Stimulated activated CD4-positive, alpha-beta T cell treated with anti-CD3 and anti-CD28 coated beads, Interleukin-15, amount 100 ng/mL, for 1 hour (primary cell): ENCODE data around the gene PALLD.

Source experiments
- DNase-seq, 2 donors: peaks; one replicate each; pipeline ENCODE4 v3.0.0-alpha.2; 2020; ENCODE audit warnings: low read depth in 1 of 2, low spot score in 1 of 2

PALLD gene

DNA sequence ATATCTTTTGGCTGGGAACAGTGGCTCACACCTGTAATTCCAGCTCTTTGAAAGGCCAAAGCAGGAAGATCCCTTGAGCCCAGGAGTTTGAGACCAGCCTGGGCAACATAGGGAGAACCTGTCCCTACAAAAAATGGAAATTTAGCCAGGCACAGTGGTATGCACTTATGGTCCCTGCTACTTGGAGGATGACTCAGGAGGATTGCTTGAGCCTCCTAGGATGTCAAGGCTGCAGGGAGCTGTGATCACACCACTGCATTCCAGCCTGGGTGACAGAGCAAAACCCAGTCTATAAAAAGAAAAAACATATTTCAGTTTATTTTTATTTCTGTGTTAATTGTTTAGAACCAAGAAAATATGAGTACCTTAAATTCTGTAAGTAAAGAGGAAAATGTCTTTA is 389.5 kb downstream of the PALLD start:
- DNase-seq, result no peak

DNA sequence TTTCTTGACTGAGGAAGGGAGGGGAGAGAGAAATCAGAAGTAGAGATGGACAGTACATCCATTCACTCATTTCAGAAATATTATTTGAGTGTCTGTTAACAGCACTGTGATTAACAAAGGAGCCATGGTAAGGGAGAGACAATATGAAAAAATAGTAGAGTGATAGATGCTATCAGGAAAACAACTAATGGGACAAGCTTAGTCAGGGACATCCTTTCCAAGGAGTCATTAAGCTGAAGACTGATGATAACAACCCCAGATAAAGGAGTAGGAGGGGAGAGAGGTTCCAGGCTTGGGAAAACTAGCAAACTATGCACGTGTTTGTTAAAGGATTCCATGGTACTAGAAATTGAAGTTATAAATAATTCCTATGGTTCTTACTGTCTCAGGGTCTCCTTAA is 391.0 kb downstream of the PALLD start:
- DNase-seq, result no peak

DNA sequence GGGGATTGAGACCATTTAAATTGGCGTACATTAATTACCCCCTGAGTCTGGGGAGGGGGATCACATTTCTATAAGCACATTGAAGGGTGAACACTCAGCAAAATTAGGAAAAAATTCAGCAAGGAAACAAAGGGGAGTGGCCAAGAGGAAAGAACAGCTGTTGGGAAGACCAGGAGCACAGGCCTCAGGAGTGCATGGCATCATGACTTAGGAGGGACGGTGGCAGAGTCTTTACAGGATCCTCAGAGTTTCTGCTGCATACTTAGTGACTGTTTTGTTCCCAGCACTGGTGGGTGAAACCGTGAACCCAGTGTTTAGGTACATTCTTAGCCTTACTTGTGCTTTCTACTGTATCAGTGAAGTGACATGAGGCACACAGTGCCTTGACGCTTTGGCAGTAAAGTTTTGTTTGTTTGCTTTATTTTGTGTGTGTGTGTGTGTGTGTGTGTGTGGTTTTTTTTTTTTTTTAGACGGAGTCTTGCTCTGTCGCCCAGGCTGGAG is 391.9 kb downstream of the PALLD start:
- no peak for DNase-seq

DNA sequence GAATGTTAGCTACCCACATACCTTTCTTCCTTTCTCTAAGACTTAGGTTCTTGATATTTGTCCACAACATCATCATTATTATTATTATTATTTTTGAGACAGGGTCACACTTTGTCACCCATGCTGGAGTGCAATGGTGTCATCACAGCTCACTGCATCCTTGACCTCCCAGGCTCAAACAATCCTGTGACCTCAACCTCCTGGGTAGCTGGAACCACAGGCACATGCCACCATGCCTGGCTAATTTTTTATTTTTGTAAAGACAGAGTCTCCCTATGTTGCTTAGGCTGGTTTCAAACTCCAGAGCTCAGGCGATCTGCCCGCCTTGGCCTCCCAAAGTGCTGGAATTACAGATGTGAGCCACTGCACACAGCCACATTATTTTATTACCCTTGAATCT is 394.2 kb downstream of the PALLD start:
- no peak for DNase-seq

DNA sequence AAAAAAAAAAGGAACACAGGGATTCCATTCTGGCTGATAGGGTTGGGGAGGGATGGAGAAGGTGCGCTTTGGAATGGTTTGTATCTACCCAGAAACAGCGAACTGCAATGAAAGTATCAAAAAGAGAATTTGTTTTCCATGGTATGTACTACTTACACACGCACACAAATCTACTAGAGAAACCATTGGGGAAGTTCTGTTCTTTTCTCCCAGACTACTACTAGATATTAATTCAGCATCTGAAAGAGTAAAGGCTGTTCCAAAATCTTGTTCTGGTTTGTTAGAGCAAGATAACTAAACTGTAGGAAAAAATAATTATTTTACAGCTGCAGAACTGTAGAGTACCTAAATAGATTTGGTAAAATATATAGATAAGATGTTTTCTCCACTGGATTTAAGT is 394.8 kb downstream of the PALLD start:
- DNase-seq, result no peak

DNA sequence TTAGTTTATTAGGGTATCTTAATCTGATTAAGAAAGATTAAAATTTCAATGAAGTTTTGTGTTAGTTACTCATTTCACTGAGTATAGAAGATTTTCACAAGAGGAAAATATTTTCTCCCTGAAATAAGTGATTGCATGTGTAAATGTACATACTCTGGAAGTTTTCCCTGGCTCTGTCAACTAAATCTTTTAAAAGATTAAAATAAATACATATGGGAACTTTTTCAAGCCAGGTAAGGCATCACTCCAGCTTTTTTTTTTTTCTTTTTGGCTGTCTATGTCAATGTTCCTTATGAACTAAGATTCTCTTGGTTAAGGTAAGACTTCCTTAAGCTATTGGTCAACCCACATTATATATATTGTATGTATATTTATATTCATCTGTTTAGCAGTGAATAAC is 395.6 kb downstream of the PALLD start:
- DNase-seq, result no peak

DNA sequence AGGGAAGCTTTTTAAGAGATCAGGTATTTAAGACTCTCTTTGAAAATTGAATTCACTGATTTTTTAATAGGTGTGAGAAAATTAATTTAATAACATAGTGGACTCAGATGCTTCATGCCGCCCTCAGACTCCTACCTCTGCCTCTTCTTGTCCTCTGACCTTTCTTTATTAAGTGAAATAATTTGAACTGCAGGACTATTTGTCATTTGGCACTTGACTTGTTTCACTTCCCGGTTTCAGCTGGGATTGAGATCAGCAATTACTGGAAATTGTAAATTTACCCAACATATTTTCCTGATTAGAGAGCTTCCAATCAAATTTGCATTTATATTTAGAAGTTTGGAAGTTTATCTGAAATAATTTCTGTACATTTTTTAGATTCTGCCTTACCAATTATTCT is 396.4 kb downstream of the PALLD start:
- DNase-seq, result no peak

DNA sequence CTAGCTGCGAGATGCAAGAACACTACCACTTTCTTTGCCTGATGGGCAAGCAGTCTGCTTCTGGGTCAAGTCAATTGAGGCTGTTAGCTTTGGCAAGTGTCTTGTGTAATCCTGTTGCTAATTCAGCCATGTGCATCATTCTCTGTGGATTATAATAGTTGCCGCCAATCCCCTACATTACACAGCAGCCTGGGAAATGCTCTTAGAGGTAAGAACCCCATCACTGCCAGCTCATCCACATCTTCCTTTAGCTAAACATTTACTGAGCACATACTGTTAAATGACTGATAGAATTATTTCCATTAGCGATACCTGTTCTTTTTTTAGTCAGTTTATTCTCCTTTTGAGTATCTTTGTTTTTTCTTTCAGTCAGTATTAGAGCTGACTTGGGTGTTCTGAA is 397.0 kb downstream of the PALLD start:
- DNase-seq, result no peak

DNA sequence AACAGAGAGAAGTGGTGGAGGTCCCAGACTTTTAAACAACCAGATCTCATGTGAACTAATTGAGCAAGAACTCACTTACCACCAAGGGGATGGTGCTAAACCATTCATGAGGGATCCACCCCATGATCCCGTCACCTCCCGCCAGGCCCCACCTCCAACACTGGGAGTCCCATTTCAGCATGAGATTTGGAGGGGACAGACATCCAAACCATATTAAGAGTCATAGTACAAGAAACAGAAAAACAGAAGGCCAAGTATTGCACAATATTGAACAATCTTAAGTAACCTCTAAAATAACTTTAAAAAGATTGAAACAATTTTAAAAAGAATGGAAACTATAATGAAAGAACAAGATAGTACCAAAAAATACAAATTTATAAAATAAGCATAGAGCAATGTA is 403.2 kb downstream of the PALLD start:
- DNase-seq, result no peak

DNA sequence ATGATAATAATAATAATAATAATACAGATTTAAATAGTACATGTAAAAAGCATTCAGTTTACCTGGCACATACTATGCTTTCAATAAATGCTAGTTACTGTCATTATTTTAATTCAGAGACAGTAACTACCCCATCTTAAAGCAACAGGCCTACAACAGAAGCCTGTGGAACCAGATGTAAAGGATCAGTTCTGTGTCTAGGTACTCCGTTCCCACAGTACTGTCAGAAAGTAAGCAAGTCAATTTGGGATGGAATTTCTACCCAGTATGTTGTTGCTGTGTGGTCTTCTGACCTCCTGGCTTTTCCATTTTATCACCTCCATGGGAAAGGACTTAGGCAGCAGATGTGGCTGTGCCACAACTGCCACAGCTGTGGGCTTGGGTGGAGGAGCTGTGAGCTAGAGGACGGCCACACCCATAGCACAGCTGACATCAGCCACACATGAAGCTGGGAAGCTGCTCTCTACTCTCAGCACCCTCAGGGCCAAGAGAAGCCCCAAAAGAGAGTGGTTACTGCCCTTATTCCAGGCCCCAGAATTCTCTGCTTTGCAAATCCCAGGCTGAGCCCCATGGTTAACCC is 410.4 kb downstream of the PALLD start:
- no peak for DNase-seq

DNA sequence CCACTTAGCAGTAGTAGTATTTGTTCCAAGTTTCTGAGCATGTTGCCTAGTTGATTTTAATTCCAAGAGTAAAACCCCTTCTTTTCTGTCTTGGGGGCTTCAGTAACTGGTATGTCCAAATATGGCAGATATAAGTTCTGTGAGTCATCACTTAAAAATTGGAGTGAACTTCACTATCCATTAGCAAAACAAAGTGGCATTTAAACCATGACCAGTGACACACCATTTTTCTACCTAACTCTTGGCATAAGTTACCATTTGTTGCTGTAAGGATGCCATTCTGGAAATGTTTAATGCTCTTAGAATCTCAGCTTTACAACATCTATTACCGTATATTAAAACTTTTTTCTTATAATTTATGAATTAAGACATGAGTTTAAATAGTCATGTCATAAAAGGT is 411.2 kb downstream of the PALLD start:
- DNase-seq, result no peak

DNA sequence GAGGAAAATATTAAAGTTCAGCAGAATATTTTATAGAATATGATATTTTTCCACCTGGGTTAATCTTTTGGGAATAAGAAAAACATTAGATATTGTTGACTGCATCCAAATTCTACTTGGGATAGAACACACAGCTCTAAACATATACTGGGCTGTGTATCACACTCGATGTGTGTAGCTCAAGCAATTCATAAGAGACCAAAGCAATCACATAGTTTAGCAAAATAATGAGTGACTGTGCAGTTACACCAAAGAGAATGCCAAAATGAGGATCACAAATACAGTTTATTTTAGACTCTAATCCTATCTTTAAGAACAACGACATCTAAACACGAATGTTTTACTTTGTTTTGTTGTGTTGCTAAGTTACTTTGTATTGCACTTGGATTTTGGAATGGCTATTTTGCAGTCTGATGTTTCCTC is 412.0 kb downstream of the PALLD start:
- no peak for DNase-seq

DNA sequence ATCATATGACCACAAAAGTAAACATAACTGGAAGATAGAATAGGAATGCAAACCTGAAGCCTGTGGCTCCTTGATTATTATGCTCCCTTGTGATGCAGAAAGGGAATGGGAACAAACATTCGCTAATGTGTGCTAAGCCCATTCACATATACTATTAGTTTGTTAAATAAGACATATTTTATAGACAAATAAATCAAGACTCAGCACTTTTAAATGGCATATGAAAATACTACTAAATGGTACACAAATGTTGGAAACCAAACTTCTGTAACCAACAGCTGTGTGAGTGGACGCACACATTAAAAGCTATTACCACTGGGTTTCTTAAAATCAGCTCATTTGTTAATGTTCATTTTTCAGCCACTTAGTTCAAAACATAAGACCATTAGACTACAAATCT is 417.2 kb downstream of the PALLD start:
- no peak for DNase-seq

DNA sequence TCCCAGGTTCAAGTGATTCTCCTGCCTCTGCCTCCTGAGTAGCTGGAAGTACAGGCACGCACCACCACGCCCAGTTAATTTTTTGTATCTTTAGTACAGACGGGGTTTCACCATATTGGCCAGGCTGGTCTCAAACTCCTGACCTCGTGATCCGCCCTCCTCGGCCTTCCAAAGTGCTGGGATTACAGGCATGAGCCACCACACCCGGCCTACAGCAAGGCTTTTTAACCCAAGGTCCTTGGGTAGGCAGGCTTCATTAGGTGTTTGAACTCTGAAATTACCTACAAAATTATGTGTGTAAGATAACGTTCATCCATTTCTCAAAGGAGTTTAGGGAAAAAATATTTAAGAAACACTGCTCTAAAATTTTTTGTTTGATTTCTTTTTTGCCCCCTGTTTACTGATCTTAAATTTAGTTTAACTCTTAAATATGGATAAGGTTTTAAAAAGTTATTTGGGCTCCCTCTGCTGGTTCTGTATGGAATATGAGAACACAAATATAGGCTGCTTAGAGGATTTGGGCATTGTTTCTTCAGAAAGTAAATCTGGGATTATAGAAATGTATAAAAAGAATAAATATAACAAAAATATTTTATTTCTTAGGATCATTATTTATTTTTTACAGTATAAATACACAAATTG is 420.4 kb downstream of the PALLD start:
- no peak for DNase-seq

DNA sequence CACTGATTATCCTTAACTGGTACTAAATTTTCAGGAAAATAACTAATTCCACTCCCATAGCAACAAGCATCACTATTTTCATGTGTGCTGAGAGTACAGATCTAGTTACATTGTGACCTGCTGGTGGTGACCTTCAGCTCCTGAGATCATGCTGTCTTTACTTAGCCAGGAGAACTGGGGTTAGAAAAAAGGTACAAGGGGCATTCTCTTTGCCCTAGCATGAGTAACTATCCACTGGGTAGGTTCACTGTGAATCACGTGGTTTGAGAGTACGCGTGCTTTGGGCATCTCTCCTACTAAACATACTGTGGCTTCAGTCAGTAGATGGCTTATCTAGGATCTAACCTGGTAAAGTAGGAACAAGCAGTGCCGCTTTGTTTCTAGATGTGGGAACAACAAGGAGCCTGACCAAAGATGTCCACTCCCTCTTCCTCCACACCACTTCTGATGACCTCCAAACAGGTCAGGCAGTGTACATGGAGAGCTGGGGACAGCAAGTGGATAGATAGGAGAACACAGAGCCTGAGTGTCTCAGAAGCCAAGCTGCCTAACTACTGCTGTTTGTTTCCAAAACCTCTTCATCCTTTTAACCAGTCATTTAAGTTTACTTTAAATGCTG is 423.0 kb downstream of the PALLD start:
- no peak for DNase-seq

DNA sequence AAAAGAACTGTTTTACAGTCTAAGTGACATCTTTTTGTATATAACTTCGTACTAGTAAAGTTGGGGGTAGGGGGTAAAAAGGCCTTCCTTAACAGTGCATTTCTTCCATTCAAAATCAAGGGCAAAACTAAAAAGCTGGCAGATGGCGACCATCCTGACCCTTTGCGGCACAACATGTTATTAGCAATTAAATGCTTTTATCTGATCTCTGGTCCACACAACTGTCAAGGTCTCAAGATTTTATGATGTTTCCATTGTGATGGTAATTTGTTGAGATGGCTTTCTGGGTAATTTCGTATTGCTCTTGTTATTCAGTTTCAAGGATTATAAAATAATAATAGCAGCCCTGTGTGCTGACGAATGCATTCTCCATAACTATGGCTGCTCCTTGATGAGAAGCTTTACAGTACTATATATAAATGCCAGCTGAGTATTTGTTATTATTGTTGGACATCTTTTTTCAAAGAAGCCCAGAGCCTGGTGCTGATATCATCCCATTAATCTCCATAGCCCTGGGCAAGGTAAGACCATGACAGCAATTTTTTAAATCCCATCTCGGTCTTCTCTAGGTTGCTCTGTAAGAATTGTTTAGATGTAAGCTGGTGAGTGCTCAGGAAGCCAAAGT is 423.7 kb downstream of the PALLD start:
- DNase-seq, result no peak

DNA sequence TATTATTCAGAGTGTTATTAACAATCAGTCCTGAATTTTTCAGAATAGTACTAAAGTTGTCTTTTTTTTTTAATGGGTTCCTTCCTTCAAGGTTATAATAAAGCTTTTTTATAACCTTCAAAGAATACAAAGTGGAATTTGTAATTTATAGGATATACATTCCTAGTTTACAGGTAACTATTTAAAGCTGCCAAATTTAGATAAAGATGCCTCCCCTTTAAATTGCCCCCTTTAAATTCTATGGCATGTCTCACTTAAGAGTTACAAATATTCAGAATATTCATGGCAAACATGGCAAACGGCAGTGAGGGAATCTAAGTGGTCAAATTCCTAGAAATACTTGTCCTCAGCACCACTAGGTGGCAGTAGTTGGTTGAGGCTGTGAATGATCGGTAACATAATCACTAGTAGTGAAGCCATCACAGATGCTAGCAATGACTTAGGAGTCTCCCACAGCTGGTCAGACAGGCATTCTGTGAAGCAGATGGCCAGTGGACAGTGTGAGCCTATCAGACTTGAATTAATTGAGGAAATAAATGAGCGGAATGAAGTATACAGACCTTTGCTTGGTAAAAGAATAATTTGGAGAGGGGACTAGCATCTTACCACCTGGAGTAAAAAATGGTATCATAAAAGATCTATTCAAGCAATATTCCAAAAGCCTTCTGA is 426.8 kb downstream of the PALLD start:
- DNase-seq, result peak in 1 of 2 donors; percentile 5

DNA sequence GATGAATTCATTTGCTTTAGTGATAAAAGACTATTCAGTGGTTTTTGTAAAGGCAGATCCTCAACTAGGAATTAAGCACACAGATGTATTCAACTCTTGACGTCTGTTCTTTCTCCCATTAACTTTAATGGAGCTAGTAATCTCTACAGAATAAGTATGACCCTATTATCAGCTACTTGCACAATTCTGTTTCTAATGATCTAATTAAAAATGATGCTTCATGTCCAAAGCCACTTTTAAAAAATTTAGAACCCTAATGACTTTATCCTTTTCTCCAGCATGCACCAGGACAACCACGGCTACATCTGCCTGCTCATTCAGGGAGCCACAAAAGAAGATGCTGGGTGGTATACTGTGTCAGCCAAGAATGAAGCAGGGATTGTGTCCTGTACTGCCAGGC is 427.8 kb downstream of the PALLD start:
- no peak for DNase-seq

DNA sequence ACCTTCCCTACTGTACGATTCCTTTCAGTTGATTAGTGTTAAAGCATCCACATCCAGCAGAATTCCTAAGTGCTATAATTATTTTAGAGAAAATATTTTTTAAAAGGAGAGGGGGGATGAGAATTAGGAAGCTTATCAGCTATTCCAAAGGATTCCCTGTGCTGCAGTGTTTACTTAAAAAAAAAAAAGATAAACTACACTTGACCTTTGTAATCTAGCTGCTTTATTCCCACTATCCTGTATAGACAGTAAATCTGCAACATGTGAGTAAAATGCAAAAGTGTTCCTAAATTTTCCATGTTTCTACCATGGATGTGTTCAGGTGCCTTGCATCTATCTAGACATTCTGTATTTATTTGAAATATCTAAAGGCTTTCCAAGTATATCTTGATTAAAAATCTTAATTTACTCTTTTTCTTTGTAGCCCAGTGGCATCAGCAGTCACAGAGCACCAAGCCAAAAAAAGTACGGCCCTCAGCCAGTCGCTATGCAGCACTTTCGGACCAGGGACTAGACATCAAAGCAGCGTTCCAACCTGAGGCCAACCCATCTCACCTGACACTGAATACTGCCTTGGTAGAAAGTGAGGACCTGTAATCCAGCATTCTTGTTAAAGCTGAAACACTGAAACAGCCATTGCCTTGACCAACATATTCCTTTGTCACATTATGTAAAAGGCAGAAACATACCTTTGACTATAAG is 429.1 kb downstream of the PALLD start:
- DNase-seq, result no peak

DNA sequence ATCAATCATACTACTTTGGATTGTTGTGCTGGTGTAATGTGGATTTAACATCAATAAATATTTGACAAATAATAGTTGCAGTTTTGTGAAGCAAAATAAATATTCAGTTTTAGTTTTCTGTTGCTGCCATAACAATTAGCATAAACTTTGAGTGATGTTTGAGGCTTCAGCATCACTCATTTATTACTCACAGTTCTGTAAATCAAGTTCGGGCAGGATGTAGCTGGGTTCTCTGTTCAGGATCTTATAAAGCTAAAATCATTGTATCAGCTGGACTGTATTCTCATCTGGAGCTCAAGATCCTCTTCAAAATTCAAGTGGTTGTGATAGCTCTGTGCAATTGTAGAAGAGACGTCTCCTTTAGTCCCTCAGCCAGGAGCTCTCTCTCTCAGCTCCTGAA is 431.5 kb downstream of the PALLD start:
- DNase-seq, result no peak

DNA sequence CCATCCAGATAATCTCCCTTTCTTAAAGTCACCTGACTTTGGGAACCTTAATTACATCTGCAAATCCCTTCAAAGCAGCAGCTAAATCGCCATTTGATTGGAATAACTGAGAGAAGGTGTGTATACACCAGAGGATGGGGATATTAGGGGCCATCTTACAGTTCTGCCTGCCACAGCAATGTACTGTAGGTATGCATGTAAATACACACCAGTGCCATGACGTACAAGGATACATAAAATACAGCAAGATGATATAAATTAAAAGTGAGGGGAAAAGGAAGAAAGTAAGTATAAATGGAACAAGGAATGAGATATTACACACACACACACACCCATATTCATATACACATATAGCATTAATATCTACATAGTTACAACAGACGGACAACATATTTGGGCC is 432.0 kb downstream of the PALLD start:
- no peak for DNase-seq
